Omental fat pad (tissue), 4 donors: Measurements from ENCODE around the gene CD244. TPM values are rescaled to one million over a fixed set of nuclear protein-coding genes. Genes with fewer than 3 reads are reported as not detected.

ENCODE experiments used
- ATAC-seq: fragments of 150-250 bp; one replicate; pipeline ENCODE4 v1.9.1; 2016; ENCODE audit warnings: mild to moderate bottlenecking, moderate library complexity; ENCODE audit not compliant: low FRiP score
- DNase-seq: peaks from one replicate; pipeline ENCODE4 v3.0.0-alpha.2; 2019; ENCODE audit warnings: low spot score
- CTCF ChIP-seq, 3 donors: fragments of 450-650 bp; IDR thresholded peaks; one replicate each; pipeline ENCODE4 v1.5.1; 2016 to 2017; ENCODE audit warnings: antibody characterized with exemption in 3 of 3, mild to moderate bottlenecking in 3 of 3, moderate library complexity in 2 of 3
- total RNA-seq, 4 donors: library from RNA; depleted of rRNA; stranded (reverse); fragments of >200 nt; gene quantifications; one replicate each; pipeline ENCODE4 v1.1.0, GENCODE V29; 2016

Gene CD244
- total RNA-seq, 4 donors from 2014 or later, result 0.84 to 10.3 (median 3.0) TPM

DNA sequence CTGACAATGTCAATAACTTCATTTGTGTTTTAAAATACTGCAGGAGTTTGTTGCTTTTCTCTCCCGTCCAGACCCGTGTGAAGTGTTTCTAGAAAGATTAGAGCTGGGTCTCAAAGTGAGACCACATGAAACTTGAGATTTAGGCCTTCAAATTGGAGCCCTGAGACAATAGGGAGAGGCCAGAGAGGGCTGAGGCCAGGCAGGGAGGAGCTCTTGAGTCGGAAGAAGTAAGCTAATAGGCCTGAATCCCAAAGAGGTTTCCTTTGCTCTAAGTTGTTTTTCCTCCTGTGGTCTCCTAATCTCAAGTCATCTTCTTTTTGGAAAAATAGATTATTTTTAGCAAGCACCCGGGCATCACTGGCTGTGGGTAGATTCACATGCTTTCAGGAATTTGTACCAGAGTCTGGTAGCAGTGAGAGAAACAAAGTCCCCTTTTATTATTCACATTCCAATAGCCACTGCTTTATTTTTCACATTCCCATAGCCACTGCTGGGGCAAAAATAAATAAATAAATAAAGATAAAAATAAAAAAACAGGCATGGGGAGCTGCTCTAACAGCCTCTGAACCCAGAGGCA, 25.6 kb downstream of the CD244 start:
- no peak for TF ChIP-seq CTCF (IDR thresholded peaks at IDR 0.05)
- DNase-seq (no peak), ATAC-seq (no peak)

GRCh38 chr1:160836561-160836960, 26.1 kb downstream of the CD244 start:
- no peak for TF ChIP-seq CTCF (IDR thresholded peaks at IDR 0.05)
- ATAC-seq (no peak), DNase-seq (no peak)

DNA sequence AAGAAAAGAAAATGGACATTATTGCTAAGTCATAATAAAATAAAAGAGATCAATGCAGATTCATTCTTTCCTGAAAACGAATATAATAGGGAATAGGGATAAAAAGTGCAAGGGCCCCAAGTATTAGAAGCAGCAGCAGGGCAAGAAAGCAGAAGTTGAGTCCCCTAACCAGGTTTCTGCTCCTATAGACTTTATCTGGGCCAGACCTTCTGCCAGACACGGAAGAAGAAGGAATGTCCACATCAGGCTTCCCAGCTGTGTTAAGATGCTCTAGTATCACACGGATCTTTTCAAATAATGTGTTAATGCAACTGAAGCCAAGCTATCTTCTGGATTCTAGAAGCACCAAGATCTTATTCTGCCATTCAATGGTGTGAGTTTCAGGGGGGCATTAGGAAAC, 26.9 kb downstream of the CD244 start:
- no peak for ATAC-seq
- DNase-seq, result no peak
- TF ChIP-seq CTCF (IDR thresholded peaks at IDR 0.05), result no peak

- ATAC-seq (no peak), DNase-seq (no peak)
- TF ChIP-seq CTCF (IDR thresholded peaks at IDR 0.05), result no peak
Observed at GRCh38 chr1:160834945-160835565, 27.6 kb downstream of the CD244 start.

DNA sequence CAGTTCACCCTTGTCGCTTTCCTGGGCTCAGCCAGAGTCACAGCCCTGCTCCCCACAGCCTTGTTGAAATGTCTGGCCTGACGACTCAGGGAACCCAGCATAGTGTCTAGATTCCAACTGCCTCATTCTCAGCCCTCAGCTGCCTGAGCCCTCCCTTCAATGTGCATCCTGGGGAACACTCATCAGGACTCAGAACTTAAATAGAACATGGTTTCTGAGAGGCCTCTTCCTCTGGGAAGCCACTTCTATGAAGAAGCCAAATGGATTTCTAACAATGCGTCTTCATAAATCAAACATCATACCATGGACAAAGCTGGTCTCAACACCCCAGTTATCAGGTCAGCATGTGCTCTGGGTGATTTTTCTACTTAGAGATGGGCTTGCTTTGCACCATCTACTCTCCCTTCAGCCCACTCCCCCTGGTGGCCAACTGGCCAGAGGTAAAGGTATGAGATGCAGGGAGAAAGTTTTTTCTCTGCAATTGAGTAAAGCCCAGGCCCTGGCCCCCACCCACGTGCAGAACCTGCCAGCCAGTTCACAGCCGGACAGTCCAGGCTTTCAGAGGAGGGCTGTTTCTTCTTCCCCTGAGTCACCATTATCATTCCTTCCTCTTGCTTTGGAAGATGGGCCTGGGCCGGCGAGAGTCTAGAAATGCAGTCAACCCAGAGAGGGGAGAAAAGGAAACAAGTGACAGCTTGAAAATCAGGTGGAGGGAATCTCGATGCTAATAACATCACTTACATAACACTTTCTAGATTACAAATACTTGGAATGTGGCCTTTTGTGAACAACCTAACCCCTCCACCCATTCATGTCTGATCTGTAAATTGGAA, 32.1 kb downstream of the CD244 start:
- DNase-seq (peak; percentile 62), ATAC-seq (peak; percentile 83)
- no peak for TF ChIP-seq CTCF (IDR thresholded peaks at IDR 0.05)

GRCh38 chr1:160829766-160830165, 32.9 kb downstream of the CD244 start:
- no peak for DNase-seq
- no peak for ATAC-seq
- no peak for TF ChIP-seq CTCF (IDR thresholded peaks at IDR 0.05)
